H1 (cell line): ENCODE data around the gene SPDEF. TPM values are rescaled to one million over a fixed set of nuclear protein-coding genes. Genes with fewer than 3 reads are reported as not detected.

ENCODE experiments used
- CTCF ChIA-PET: fragments of 300-600 bp; sonication (Branson Sonifier 250); formaldehyde crosslinking; loops from one replicate; lab custom pipeline; 2021; ENCODE audit not compliant: partially characterized antibody; lab: Charles Lee
- POLR2A ChIA-PET: fragments of 300-600 bp; sonication (Branson Sonifier 250); formaldehyde crosslinking; loops from one replicate; lab custom pipeline; 2021; ENCODE audit warnings: inconsistent platforms; ENCODE audit not compliant: partially characterized antibody; lab: Charles Lee
- DNase-seq, 2 experiments: peaks; one replicate each; pipeline versions ENCODE4 v3.0.0 to v3.0.0-alpha.2; 2010 to 2022; ENCODE audit warnings: low spot score in 2 of 2, low read depth in 1 of 2, mixed read lengths in 1 of 2
- FAIRE-seq: peaks from 2 replicates; lab custom pipeline; 2011; peaks lifted over from hg19 to GRCh38; lab: Jason Lieb, UNC
- H2AFZ ChIP-seq: 2 replicates; pipeline ENCODE4 v1.8.1; 2012; ENCODE audit warnings: low read length, inconsistent platforms
- H2AK5ac ChIP-seq: 2 replicates; pipeline ENCODE4 v1.6.1; 2013; ENCODE audit warnings: low read depth, low read length
- H2BK120ac ChIP-seq: replicated peaks from 2 replicates; pipeline ENCODE3; 2013; ENCODE audit warnings: low read depth, low read length, inconsistent platforms
- H2BK12ac ChIP-seq: 2 replicates; pipeline ENCODE4 v1.6.1; 2013; ENCODE audit warnings: low read depth, low read length
- H2BK15ac ChIP-seq: 2 replicates; pipeline ENCODE4 v1.6.1; 2013; ENCODE audit warnings: low read length
- H2BK20ac ChIP-seq: 2 replicates; pipeline ENCODE4 v1.6.1; 2013; ENCODE audit warnings: low read length
- H2BK5ac ChIP-seq: 2 replicates; pipeline ENCODE4 v1.6.1; 2013; ENCODE audit warnings: low read depth, low read length
- H3K14ac ChIP-seq: 2 replicates; pipeline ENCODE4 v1.6.1; 2013; ENCODE audit warnings: inconsistent platforms; ENCODE audit not compliant: insufficient read length
- H3K18ac ChIP-seq: 2 replicates; pipeline ENCODE4 v1.6.1; 2013; ENCODE audit warnings: low read length; ENCODE audit errors: extremely low read depth
- H3K23ac ChIP-seq: 2 replicates; pipeline ENCODE4 v1.6.1; 2013; ENCODE audit warnings: inconsistent platforms; ENCODE audit not compliant: insufficient read length
- H3K23me2 ChIP-seq: 2 replicates; pipeline ENCODE4 v1.6.1; 2013; ENCODE audit warnings: low read depth, low read length
- H3K27ac ChIP-seq: 2 replicates; pipeline ENCODE4 v1.6.1; 2011; ENCODE audit warnings: low read depth, low read length, inconsistent platforms
- H3K27me3 ChIP-seq, 4 experiments: replicated peaks in 1 of 4; 1 replicate in 1 of 4; 2 replicates in 3 of 4; pipeline versions ENCODE4 v1.6.1 to v1.8.1; 2011 to 2013; ENCODE audit warnings: low read length in 3 of 4, mild to moderate bottlenecking in 3 of 4, inconsistent platforms in 2 of 4, mixed read lengths in 2 of 4, moderate library complexity in 1 of 4; ENCODE audit not compliant: control insufficient read depth in 3 of 4, insufficient read depth in 3 of 4; ENCODE audit errors: extremely low read depth in 1 of 4
- H3K36me3 ChIP-seq, 4 experiments: 2 replicates each; pipeline versions ENCODE4 v1.6.1 to v1.8.1; 2011 to 2013; ENCODE audit warnings: mild to moderate bottlenecking in 4 of 4, low read length in 3 of 4, moderate library complexity in 2 of 4, control low read depth in 1 of 4, inconsistent platforms in 1 of 4; ENCODE audit not compliant: insufficient read depth in 4 of 4, control insufficient read depth in 2 of 4
- H3K4ac ChIP-seq: replicated peaks from 2 replicates; pipeline ENCODE3; 2013; ENCODE audit warnings: low read length, low read depth, mixed read lengths, inconsistent platforms; ENCODE audit not compliant: insufficient read length
- H3K4me1 ChIP-seq, 4 experiments: replicated peaks in 1 of 4; 1 replicate in 1 of 4; 2 replicates in 3 of 4; pipeline versions ENCODE4 v1.6.1 to v1.8.1; 2011 to 2013; ENCODE audit warnings: low read length in 3 of 4, inconsistent platforms in 2 of 4, mixed read lengths in 1 of 4; ENCODE audit not compliant: insufficient read depth in 4 of 4, control insufficient read depth in 3 of 4
- H3K4me2 ChIP-seq, 2 experiments: 2 replicates each; pipeline versions ENCODE4 v1.6.1 to v1.8.1; 2011 to 2013; ENCODE audit warnings: low read depth in 2 of 2, low read length in 2 of 2, control low read depth in 1 of 2, inconsistent platforms in 1 of 2, mild to moderate bottlenecking in 1 of 2; ENCODE audit not compliant: insufficient read depth in 1 of 2
- H3K4me3 ChIP-seq, 4 experiments: fragments of 200-600, 300-600 bp in 1 of 4; sonication (generic), shearing (Covaris generic), sonication (Bioruptor Twin) in 1 of 4; 2 replicates each; pipeline versions ENCODE4 v1.5.1 to v1.8.1; 2011 to 2016; ENCODE audit warnings: low read length in 4 of 4, low read depth in 3 of 4, control low read depth in 2 of 4, inconsistent platforms in 2 of 4, mild to moderate bottlenecking in 2 of 4, mixed read lengths in 1 of 4, moderate library complexity in 1 of 4; ENCODE audit not compliant: insufficient read depth in 2 of 4; ENCODE audit errors: extremely low read depth in 1 of 4
- H3K56ac ChIP-seq: replicated peaks from 2 replicates; pipeline ENCODE3; 2013; ENCODE audit warnings: low read depth, mild to moderate bottlenecking, mixed read lengths, low read length, inconsistent platforms; ENCODE audit not compliant: insufficient read length
- H3K79me1 ChIP-seq: 2 replicates; pipeline ENCODE4 v1.6.1; 2013; ENCODE audit warnings: low read depth, low read length, control low read depth
- H3K79me2 ChIP-seq, 2 experiments: 2 replicates each; pipeline versions ENCODE4 v1.6.1 to v1.8.1; 2012 to 2013; ENCODE audit warnings: low read length in 2 of 2, mild to moderate bottlenecking in 2 of 2, inconsistent platforms in 1 of 2; ENCODE audit not compliant: insufficient read depth in 2 of 2, control insufficient read depth in 1 of 2
- H3K9ac ChIP-seq, 4 experiments: replicated peaks in 1 of 4; 1 replicate in 1 of 4; 2 replicates in 3 of 4; pipeline versions ENCODE4 v1.6.1 to v1.8.1; 2011 to 2013; ENCODE audit warnings: low read depth in 3 of 4, low read length in 3 of 4, control low read depth in 2 of 4, mild to moderate bottlenecking in 2 of 4, moderate library complexity in 2 of 4, inconsistent platforms in 1 of 4; ENCODE audit errors: extremely low read depth in 1 of 4
- H3K9me3 ChIP-seq, 2 experiments: 2 replicates each; pipeline versions ENCODE4 v1.6.1 to v1.8.1; 2012 to 2013; ENCODE audit warnings: mild to moderate bottlenecking in 2 of 2, moderate library complexity in 2 of 2, control low read depth in 1 of 2, inconsistent platforms in 1 of 2, low read depth in 1 of 2, low read length in 1 of 2, mixed read lengths in 1 of 2; ENCODE audit not compliant: insufficient read depth in 2 of 2
- H4K20me1 ChIP-seq, 2 experiments: replicated peaks in 1 of 2; 2 replicates each; pipeline versions ENCODE3 to v1.8.1; 2011 to 2013; ENCODE audit warnings: inconsistent platforms in 2 of 2, low read length in 2 of 2, mild to moderate bottlenecking in 1 of 2; ENCODE audit not compliant: insufficient read depth in 2 of 2, control insufficient read depth in 1 of 2
- H4K5ac ChIP-seq: 2 replicates; pipeline ENCODE4 v1.6.1; 2013; ENCODE audit warnings: low read length, low read depth, mixed read lengths, inconsistent platforms; ENCODE audit not compliant: insufficient read length
- H4K8ac ChIP-seq: 2 replicates; pipeline ENCODE4 v1.8.0; 2013; ENCODE audit warnings: mild to moderate bottlenecking, moderate library complexity, low read length, inconsistent platforms; ENCODE audit not compliant: insufficient read depth; ENCODE audit errors: extremely low read depth
- H4K91ac ChIP-seq: replicated peaks from 2 replicates; pipeline ENCODE3; 2013; ENCODE audit warnings: low read length, mixed read lengths, inconsistent platforms; ENCODE audit not compliant: insufficient read length
- ASH2L ChIP-seq: fragments of 200-600, 300-600 bp; sonication (generic); IDR thresholded peaks from one replicate; pipeline ENCODE4 v1.7.1; 2017; ENCODE audit warnings: low read length
- CHD1 ChIP-seq: IDR thresholded peaks from 2 replicates; pipeline ENCODE4 v1.6.1; 2012; ENCODE audit warnings: low read depth, low read length, improper control_type of control experiment
- EGR1 ChIP-seq: IDR thresholded peaks from 2 replicates; pipeline ENCODE4 v1.6.1; 2011; ENCODE audit warnings: low read depth, low read length, borderline replicate concordance
- EZH2 ChIP-seq: fragments of 200-600 bp; sonication (generic); IDR thresholded peaks from 2 replicates; pipeline ENCODE4 v1.7.1; 2012; ENCODE audit warnings: low read depth, mild to moderate bottlenecking, moderate library complexity, low read length, inconsistent platforms; ENCODE audit not compliant: severe bottlenecking
- GTF2F1 ChIP-seq: IDR thresholded peaks from 2 replicates; pipeline ENCODE4 v1.6.1; 2012; ENCODE audit warnings: low read depth, low read length, improper control_type of control experiment, borderline replicate concordance
- SP1 ChIP-seq: IDR thresholded peaks from 2 replicates; pipeline ENCODE4 v1.6.1; 2011; ENCODE audit warnings: low read depth, low read length
- SP4 ChIP-seq: IDR thresholded peaks from 2 replicates; pipeline ENCODE4 v1.6.1; 2012; ENCODE audit warnings: low read length, inconsistent platforms
- TCF12 ChIP-seq: IDR thresholded peaks from 2 replicates; pipeline ENCODE4 v1.6.1; 2011; ENCODE audit warnings: low read depth, mild to moderate bottlenecking, low read length
- ZNF274 ChIP-seq: IDR thresholded peaks from 2 replicates; pipeline ENCODE4 v1.7.0; 2012; ENCODE audit warnings: low read length, borderline replicate concordance; ENCODE audit errors: extremely low read depth
- WGBS, 2 experiments: shearing (Covaris generic) in 1 of 2; methylation state at CpG; one replicate each; pipeline versions ENCODE4 v1.1.6 to v1.1.7; 2013 to 2015; ENCODE audit warnings: low lambda C conversion rate in 2 of 2, mixed read lengths in 2 of 2, inconsistent platforms in 1 of 2, low coverage in 1 of 2, missing lambda C conversion rate in 1 of 2; ENCODE audit not compliant: insufficient replicate concordance in 2 of 2, insufficient coverage in 1 of 2, insufficient read length in 1 of 2; ENCODE audit errors: extremely low coverage in 1 of 2, missing lambda C conversion rate in 1 of 2; 5-methylcytosine and 5-hydroxymethylcytosine counted together
- polyA plus RNA-seq, 7 experiments: library from polyadenylated mRNA; depleted of rRNA in 3 of 7; stranded (reverse) in 5 of 7; unstranded in 2 of 7; fragments of >200 nt in 5 of 7; fragments of 200-250 nt in 2 of 7; gene quantifications; 1 replicate in 5 of 7; 2 replicates in 1 of 7; 4 replicates in 1 of 7; pipeline versions ENCODE4 v1.2.1 to v1.2.3, GENCODE V29; 2011 to 2013; ENCODE audit warnings: missing spikeins in 2 of 7, mixed read lengths in 2 of 7
- total RNA-seq: library from RNA; stranded (reverse); fragmentation: NEBNext Ultra II Directional; extraction: Animal tissue kit (Norgen Biotek cat#: 25700); gene quantifications from 2 replicates; pipeline ENCODE4 v1.2.1, GENCODE V29; 2021
- TF ChIP-seq, protein P1 (sequence below): IDR thresholded peaks from 2 replicates; pipeline ENCODE4 v1.6.1; 2012; ENCODE audit warnings: inconsistent platforms

Gene SPDEF
- total and polyA plus RNA-seq, 2 of the 8 experiments (the other 6 are each of a cell fraction or from before 2014, with no cell fraction given), result 0.15 to 0.30 TPM

DNA sequence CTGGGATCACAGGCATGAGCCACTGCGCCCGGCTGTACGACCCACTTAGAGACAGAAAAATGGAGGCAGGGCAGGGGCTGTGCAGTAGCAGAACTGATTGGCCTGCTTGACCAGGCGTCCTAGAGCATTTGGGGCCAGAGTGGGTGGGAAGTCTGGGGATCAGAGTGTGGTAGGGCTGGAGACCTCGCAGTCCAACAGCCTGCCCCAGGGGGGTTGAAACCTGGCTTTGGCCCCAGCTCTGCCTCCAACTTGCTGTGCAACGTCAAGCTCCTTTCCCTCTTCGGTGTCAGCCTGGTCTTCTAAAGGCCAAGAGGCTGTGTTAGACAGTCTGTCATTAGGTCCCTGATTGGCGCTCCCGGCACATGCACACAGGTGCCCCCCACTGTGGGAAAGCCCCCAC lies 15.3 kb upstream of the SPDEF start:
- Histone ChIP-seq H4K20me1 (no peaks in the 10 kb centered on the region), H4K91ac (no peak overlapping the region), H3K4me3 (no peak overlapping the region), H3K79me1 (no peaks in the 10 kb centered on the region), H3K23ac (no peak overlapping the region), H2BK15ac (no peak overlapping the region), H2BK5ac (no peak overlapping the region), H3K23me2 (no peaks in the 10 kb centered on the region), H3K18ac (no peak overlapping the region), H3K27me3 (no peaks in the 10 kb centered on the region), H3K36me3 (no peaks in the 10 kb centered on the region), H3K56ac (no peak overlapping the region), H3K4me1 (peaks cover 2 to 23% (median 12%) of the 10 kb centered on the region in 4 experiments), H2BK20ac (no peak overlapping the region), H2AK5ac (no peak overlapping the region), H3K9ac (no peak overlapping the region), H4K5ac (no peak overlapping the region), H3K4ac (no peak overlapping the region), H3K79me2 (no peaks in the 10 kb centered on the region), H3K27ac (no peak overlapping the region), H2BK12ac (no peak overlapping the region), H2AFZ (no peak overlapping the region), H2BK120ac (no peak overlapping the region), H3K4me2 (no peak overlapping the region), H3K9me3 (no peaks in the 10 kb centered on the region), H3K14ac (no peak overlapping the region), H4K8ac (no peak overlapping the region)
- TF ChIP-seq GTF2F1 (no peak), EGR1 (no peak), TCF12 (no peak), EZH2 (no peak), SP4 (no peak), ZNF274 (no peak), ASH2L (no peak), CHD1 (no peak), SP1 (no peak)
- TF ChIP-seq, protein P1, sequence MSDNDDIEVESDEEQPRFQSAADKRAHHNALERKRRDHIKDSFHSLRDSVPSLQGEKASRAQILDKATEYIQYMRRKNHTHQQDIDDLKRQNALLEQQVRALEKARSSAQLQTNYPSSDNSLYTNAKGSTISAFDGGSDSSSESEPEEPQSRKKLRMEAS, result no peak
- 90% methylated on average over 9 of the region's 9 CpGs; no CpG with 5 or more reads in 1 of the 2 experiments for WGBS, 2 experiments
- ChIA-PET CTCF (interaction anchor here (0.7 to 1.5 kb wide), 3 partner anchors 10 to 118 kb away, joined by 3 to 4 read pairs (median 4); no protein-coding TSS in a partner anchor), POLR2A (interaction anchor here (1.5 kb wide), 1 partner anchor 14 kb away, joined by 4 read pairs; no protein-coding TSS in a partner anchor)
- no peak for DNase-seq
- FAIRE-seq, result no peak
